Astrocyte (in vitro differentiated cells and primary cell): ENCODE measurements around the gene CCND2. TPM values are rescaled to one million over a fixed set of nuclear protein-coding genes. Genes with fewer than 3 reads are reported as not detected.
A peak's percentile ranks its signal among the peaks of the same experiment; 100 is the strongest.

ENCODE experiments used
- DNase-seq: peaks from one replicate; pipeline ENCODE4 v3.0.0-alpha.2; 2010; ENCODE audit warnings: low read depth
- FAIRE-seq: peaks from 2 replicates; lab custom pipeline; 2011; peaks lifted over from hg19 to GRCh38; lab: Jason Lieb, UNC
- H2AFZ ChIP-seq: 2 replicates; pipeline ENCODE4 v1.6.0; 2012; ENCODE audit warnings: low read depth, low read length, inconsistent platforms
- H3K27ac ChIP-seq: 2 replicates; pipeline ENCODE4 v1.5.1; 2011; ENCODE audit warnings: low read depth, low read length, inconsistent platforms
- H3K27me3 ChIP-seq: 2 replicates; pipeline ENCODE4 v1.6.0; 2011; ENCODE audit warnings: low read length, inconsistent platforms; ENCODE audit not compliant: insufficient read depth
- H3K36me3 ChIP-seq: 2 replicates; pipeline ENCODE4 v1.5.1; 2011; ENCODE audit warnings: low read length, inconsistent platforms; ENCODE audit not compliant: insufficient read depth
- H3K4me1 ChIP-seq: 2 replicates; pipeline ENCODE4 v1.5.1; 2011; ENCODE audit warnings: low read length, inconsistent platforms; ENCODE audit not compliant: insufficient read depth
- H3K4me2 ChIP-seq: 2 replicates; pipeline ENCODE4 v1.6.0; 2012; ENCODE audit warnings: low read length, inconsistent platforms
- H3K4me3 ChIP-seq: 2 replicates; pipeline ENCODE4 v1.5.1; 2011; ENCODE audit warnings: low read depth, mild to moderate bottlenecking, low read length, inconsistent platforms; ENCODE audit not compliant: insufficient read depth
- H3K79me2 ChIP-seq: 2 replicates; pipeline ENCODE4 v1.6.0; 2012; ENCODE audit warnings: mild to moderate bottlenecking, low read length, inconsistent platforms; ENCODE audit not compliant: insufficient read depth
- H3K9ac ChIP-seq: 2 replicates; pipeline ENCODE4 v1.6.0; 2012; ENCODE audit warnings: mild to moderate bottlenecking, low read length, inconsistent platforms
- H3K9me3 ChIP-seq: 2 replicates; pipeline ENCODE4 v1.5.1; 2012; ENCODE audit warnings: low read depth, mild to moderate bottlenecking, low read length, inconsistent platforms; ENCODE audit not compliant: insufficient read depth
- H4K20me1 ChIP-seq: 2 replicates; pipeline ENCODE4 v1.6.0; 2012; ENCODE audit warnings: low read length, inconsistent platforms; ENCODE audit not compliant: insufficient read depth
- H3K27ac Mint-ChIP-seq: one replicate; pipeline ENCODE4 v1.8.0; 2021; ENCODE audit warnings: mild to moderate bottlenecking, mixed read lengths; ENCODE audit not compliant: unreplicated experiment
- H3K27me3 Mint-ChIP-seq: one replicate; pipeline ENCODE4 v1.8.0; 2021; ENCODE audit warnings: low read depth, mixed read lengths; ENCODE audit not compliant: unreplicated experiment
- H3K36me3 Mint-ChIP-seq: one replicate; pipeline ENCODE4 v1.8.0; 2021; ENCODE audit warnings: low read depth, mixed read lengths; ENCODE audit not compliant: unreplicated experiment
- H3K4me1 Mint-ChIP-seq: one replicate; pipeline ENCODE4 v1.8.0; 2021; ENCODE audit warnings: low read depth, mixed read lengths; ENCODE audit not compliant: unreplicated experiment
- H3K4me3 Mint-ChIP-seq: one replicate; pipeline ENCODE4 v1.8.0; 2021; ENCODE audit warnings: mild to moderate bottlenecking, moderate library complexity, mixed read lengths; ENCODE audit not compliant: unreplicated experiment
- H3K9me3 Mint-ChIP-seq: one replicate; pipeline ENCODE4 v1.8.0; 2021; ENCODE audit warnings: mild to moderate bottlenecking, mixed read lengths; ENCODE audit not compliant: unreplicated experiment
- EZH2 ChIP-seq: IDR thresholded peaks from 2 replicates; pipeline ENCODE4 v1.6.1; 2012; ENCODE audit warnings: mild to moderate bottlenecking, low read length, inconsistent platforms; ENCODE audit not compliant: insufficient read depth
- total RNA-seq: library from RNA; stranded (reverse); gene quantifications from 2 replicates; pipeline ENCODE4 v1.2.1, GENCODE V29; 2021
- TF ChIP-seq, protein P1 (sequence below): IDR thresholded peaks from 2 replicates; pipeline ENCODE4 v1.5.1; 2011; ENCODE audit warnings: low read depth, mild to moderate bottlenecking, inconsistent platforms, low read length, moderate library complexity; ENCODE audit not compliant: insufficient read depth

Gene CCND2
- total RNA-seq, 1 donor from 2014 or later: 726 TPM

- Histone ChIP-seq H3K4me1 (peaks cover 4% of the 10 kb centered on the region), H3K27me3 (peaks cover 44% of the 10 kb centered on the region), H3K27ac (no peak overlapping the region), H3K4me2 (no peak overlapping the region), H3K9me3 (peaks cover 4% of the 10 kb centered on the region), H4K20me1 (no peaks in the 10 kb centered on the region), H3K36me3 (no peaks in the 10 kb centered on the region), H3K79me2 (no peaks in the 10 kb centered on the region), H3K9ac (no peak overlapping the region), H2AFZ (no peak overlapping the region), H3K4me3 (no peak overlapping the region)
- TF ChIP-seq, protein P1, sequence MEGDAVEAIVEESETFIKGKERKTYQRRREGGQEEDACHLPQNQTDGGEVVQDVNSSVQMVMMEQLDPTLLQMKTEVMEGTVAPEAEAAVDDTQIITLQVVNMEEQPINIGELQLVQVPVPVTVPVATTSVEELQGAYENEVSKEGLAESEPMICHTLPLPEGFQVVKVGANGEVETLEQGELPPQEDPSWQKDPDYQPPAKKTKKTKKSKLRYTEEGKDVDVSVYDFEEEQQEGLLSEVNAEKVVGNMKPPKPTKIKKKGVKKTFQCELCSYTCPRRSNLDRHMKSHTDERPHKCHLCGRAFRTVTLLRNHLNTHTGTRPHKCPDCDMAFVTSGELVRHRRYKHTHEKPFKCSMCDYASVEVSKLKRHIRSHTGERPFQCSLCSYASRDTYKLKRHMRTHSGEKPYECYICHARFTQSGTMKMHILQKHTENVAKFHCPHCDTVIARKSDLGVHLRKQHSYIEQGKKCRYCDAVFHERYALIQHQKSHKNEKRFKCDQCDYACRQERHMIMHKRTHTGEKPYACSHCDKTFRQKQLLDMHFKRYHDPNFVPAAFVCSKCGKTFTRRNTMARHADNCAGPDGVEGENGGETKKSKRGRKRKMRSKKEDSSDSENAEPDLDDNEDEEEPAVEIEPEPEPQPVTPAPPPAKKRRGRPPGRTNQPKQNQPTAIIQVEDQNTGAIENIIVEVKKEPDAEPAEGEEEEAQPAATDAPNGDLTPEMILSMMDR: no peak
- peak; percentile 20 for TF ChIP-seq EZH2
- no peaks in the 10 kb centered on the region for H3K36me3 Mint-ChIP-seq
- H3K4me1 Mint-ChIP-seq: peaks cover 17% of the 10 kb centered on the region
- H3K27ac Mint-ChIP-seq: no peak overlapping the region
- no peaks in the 10 kb centered on the region for H3K27me3 Mint-ChIP-seq
- H3K4me3 Mint-ChIP-seq: no peak overlapping the region
- DNase-seq: no peak
- no peaks in the 10 kb centered on the region for H3K9me3 Mint-ChIP-seq
- FAIRE-seq: no peak
Measured at GRCh38 chr12:4266990-4267389, 6.6 kb upstream of the CCND2 start.

DNA sequence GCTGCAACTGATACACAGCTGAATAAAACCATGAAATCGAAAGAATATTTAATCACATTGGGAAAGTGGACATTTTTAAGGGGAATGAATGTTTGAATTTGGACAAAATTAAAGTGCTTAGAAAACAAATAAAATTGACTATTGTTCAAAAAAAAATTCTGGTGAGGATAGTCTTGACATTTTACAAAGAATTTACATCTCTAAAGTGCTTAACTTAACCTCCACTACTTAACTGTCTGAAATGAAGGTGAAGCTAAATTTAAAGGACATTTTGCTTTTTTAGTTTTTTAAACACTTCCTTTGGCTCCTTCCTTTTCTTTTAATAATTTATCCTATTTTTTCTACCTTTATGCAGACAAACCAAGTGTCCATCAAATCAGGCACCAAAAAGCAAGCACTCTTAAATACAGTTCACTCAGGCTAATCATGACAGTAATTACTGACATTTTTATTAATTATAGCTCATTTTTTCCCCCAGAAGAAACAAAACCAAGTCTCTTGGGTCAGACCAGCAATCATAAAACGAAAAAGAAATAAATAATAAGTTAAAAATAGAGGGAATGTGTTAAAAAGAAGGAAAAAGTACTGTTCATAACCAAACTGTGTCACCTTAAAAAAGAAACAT is 5.7 kb upstream of the CCND2 start:
- Histone ChIP-seq H3K9ac (no peak overlapping the region), H3K4me2 (no peak overlapping the region), H3K36me3 (no peaks in the 10 kb centered on the region), H3K79me2 (no peaks in the 10 kb centered on the region), H3K9me3 (peaks cover 4% of the 10 kb centered on the region), H3K27ac (no peak overlapping the region), H2AFZ (no peak overlapping the region), H3K4me1 (peaks cover 10% of the 10 kb centered on the region), H3K4me3 (no peak overlapping the region), H4K20me1 (no peaks in the 10 kb centered on the region), H3K27me3 (peaks cover 52% of the 10 kb centered on the region)
- no peak for TF ChIP-seq EZH2
- TF ChIP-seq, protein P1: no peak
- H3K27ac Mint-ChIP-seq: no peak overlapping the region
- peaks cover 19% of the 10 kb centered on the region for H3K4me1 Mint-ChIP-seq
- H3K27me3 Mint-ChIP-seq: no peaks in the 10 kb centered on the region
- H3K9me3 Mint-ChIP-seq: no peaks in the 10 kb centered on the region
- no peak for DNase-seq
- no peak overlapping the region for H3K4me3 Mint-ChIP-seq
- no peaks in the 10 kb centered on the region for H3K36me3 Mint-ChIP-seq
- FAIRE-seq: no peak
